Esophagus muscularis mucosa (tissue), 4 donors: Measurements from ENCODE around the gene ZNRF2.
"Not testable (repeated sequence)": the region's sequence is repeated elsewhere in the genome, so short reads cannot be mapped to it uniquely, and the experiment has no call there.

Experiments
- EP300 ChIP-seq: sonication (generic); formaldehyde crosslinking; IDR thresholded peaks from one replicate; pipeline ENCODE4 v1.6.1; 2017; ENCODE audit warnings: antibody characterized with exemption
- POLR2A ChIP-seq: fragments of 450-650 bp; IDR thresholded peaks from one replicate; pipeline ENCODE4 v1.6.1; 2017; ENCODE audit warnings: antibody characterized with exemption, moderate library complexity, mild to moderate bottlenecking, low read depth
- POLR2AphosphoS5 ChIP-seq, 2 donors: sonication (generic); formaldehyde crosslinking; IDR thresholded peaks; one replicate each; pipeline ENCODE4 v1.6.1; 2017; ENCODE audit warnings: antibody characterized with exemption in 2 of 2
- TF ChIP-seq, protein P1 (sequence below), 3 experiments: fragments of 200-600 bp in 2 of 3; fragments of 450-650 bp in 1 of 3; sonication (generic) in 2 of 3; IDR thresholded peaks; one replicate each; pipeline ENCODE4 v1.5.1; 2017 to 2019; ENCODE audit warnings: antibody characterized with exemption in 3 of 3, mild to moderate bottlenecking in 2 of 3, moderate library complexity in 1 of 3

DNA sequence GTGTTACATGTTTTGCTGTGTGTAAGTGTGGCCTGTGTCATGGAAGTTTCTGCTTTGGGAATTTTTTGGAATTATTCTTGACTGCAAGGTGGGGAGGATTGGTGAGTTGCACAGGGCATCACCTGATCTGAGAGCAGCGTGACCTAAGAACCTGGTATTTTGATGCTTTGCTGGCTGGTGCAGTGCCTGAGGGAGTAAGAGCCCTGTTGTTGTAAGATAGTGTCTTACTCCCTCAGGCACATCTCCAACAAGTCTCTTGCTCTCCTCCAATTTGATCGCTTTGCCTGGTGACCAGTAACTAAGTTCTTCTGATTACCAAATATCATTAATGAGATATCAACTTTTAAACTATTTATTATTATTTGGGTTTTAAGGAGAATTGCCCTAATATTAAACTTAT lies 5.2 kb downstream of the ZNRF2 start:
- TF ChIP-seq POLR2AphosphoS5 (IDR thresholded peaks at IDR 0.05); POLR2A; EP300: not testable (repeated sequence)
- TF ChIP-seq, protein P1, sequence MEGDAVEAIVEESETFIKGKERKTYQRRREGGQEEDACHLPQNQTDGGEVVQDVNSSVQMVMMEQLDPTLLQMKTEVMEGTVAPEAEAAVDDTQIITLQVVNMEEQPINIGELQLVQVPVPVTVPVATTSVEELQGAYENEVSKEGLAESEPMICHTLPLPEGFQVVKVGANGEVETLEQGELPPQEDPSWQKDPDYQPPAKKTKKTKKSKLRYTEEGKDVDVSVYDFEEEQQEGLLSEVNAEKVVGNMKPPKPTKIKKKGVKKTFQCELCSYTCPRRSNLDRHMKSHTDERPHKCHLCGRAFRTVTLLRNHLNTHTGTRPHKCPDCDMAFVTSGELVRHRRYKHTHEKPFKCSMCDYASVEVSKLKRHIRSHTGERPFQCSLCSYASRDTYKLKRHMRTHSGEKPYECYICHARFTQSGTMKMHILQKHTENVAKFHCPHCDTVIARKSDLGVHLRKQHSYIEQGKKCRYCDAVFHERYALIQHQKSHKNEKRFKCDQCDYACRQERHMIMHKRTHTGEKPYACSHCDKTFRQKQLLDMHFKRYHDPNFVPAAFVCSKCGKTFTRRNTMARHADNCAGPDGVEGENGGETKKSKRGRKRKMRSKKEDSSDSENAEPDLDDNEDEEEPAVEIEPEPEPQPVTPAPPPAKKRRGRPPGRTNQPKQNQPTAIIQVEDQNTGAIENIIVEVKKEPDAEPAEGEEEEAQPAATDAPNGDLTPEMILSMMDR (IDR thresholded peaks at IDR 0.05): not testable (repeated sequence)
